Naive thymus-derived CD4-positive, alpha-beta T cell (primary cell): Measurements from ENCODE around the gene LRP6. TPM values are rescaled to one million over a fixed set of nuclear protein-coding genes. Genes with fewer than 3 reads are reported as not detected.
"Not testable (repeated sequence)": the region's sequence is repeated elsewhere in the genome, so short reads cannot be mapped to it uniquely, and the experiment has no call there.

Source experiments
- ATAC-seq: fragments of 150-1000 bp; cut with Tn5 transposase; 2 replicates; pipeline ENCODE4 v1.10.0; 2021; ENCODE audit warnings: mild to moderate bottlenecking, moderate library complexity
- CTCF ChIA-PET: fragments of 350-600 bp; sonication (Branson Sonifier 250); formaldehyde crosslinking; loops from one replicate; lab custom pipeline; 2021; ENCODE audit warnings: antibody characterized with exemption; lab: Charles Lee
- POLR2A ChIA-PET: fragments of 350-600 bp; sonication (Branson Sonifier 250); formaldehyde crosslinking; loops from one replicate; lab custom pipeline; 2021; ENCODE audit warnings: antibody characterized with exemption, inconsistent platforms; lab: Charles Lee
- DNase-seq, 9 donors: peaks; one replicate each; pipeline versions ENCODE4 v3.0.0 to v3.0.0-alpha.2; 2020 to 2022; ENCODE audit warnings: mixed read lengths in 1 of 9
- H3K27ac ChIP-seq: one replicate; pipeline ENCODE4 v1.7.0; 2013; ENCODE audit warnings: mild to moderate bottlenecking, low read depth, low read length, moderate library complexity
- H3K27me3 ChIP-seq, 2 donors: one replicate each; pipeline ENCODE4 v1.7.0; 2013; ENCODE audit warnings: low read length in 2 of 2, mild to moderate bottlenecking in 2 of 2, moderate library complexity in 2 of 2; ENCODE audit not compliant: control insufficient read depth in 2 of 2, insufficient read depth in 2 of 2
- H3K36me3 ChIP-seq, 3 experiments: 1 replicate in 2 of 3; 2 replicates in 1 of 3; pipeline ENCODE4 v1.7.0; 2013; ENCODE audit warnings: low read length in 3 of 3, mild to moderate bottlenecking in 3 of 3, moderate library complexity in 1 of 3; ENCODE audit not compliant: insufficient read depth in 3 of 3, control insufficient read depth in 2 of 3
- H3K4me1 ChIP-seq, 2 donors: one replicate each; pipeline ENCODE4 v1.7.0; 2013; ENCODE audit warnings: low read length in 2 of 2, mild to moderate bottlenecking in 2 of 2, moderate library complexity in 1 of 2; ENCODE audit not compliant: control insufficient read depth in 2 of 2, insufficient read depth in 2 of 2
- H3K4me3 ChIP-seq: 2 replicates; pipeline ENCODE4 v1.7.0; 2013; ENCODE audit warnings: mild to moderate bottlenecking, low read length
- H3K9me3 ChIP-seq, 3 experiments: 1 replicate in 2 of 3; 2 replicates in 1 of 3; pipeline ENCODE4 v1.7.0; 2013; ENCODE audit warnings: low read length in 3 of 3; ENCODE audit not compliant: control insufficient read depth in 2 of 3
- H3K27ac Mint-ChIP-seq, 9 donors: one replicate each; pipeline ENCODE4 v1.8.0; 2020 to 2022; ENCODE audit warnings: mixed read lengths in 9 of 9, mild to moderate bottlenecking in 8 of 9, moderate library complexity in 5 of 9, inconsistent platforms in 2 of 9
- H3K27me3 Mint-ChIP-seq, 5 donors: one replicate each; pipeline ENCODE4 v1.8.0; 2021 to 2022; ENCODE audit warnings: mixed read lengths in 5 of 5, mild to moderate bottlenecking in 1 of 5
- H3K36me3 Mint-ChIP-seq, 5 donors: one replicate each; pipeline ENCODE4 v1.8.0; 2020 to 2022; ENCODE audit warnings: mixed read lengths in 5 of 5, mild to moderate bottlenecking in 3 of 5, inconsistent platforms in 1 of 5
- H3K4me1 Mint-ChIP-seq, 7 donors: one replicate each; pipeline ENCODE4 v1.8.0; 2020 to 2022; ENCODE audit warnings: mixed read lengths in 7 of 7, mild to moderate bottlenecking in 3 of 7, inconsistent platforms in 1 of 7
- H3K4me3 Mint-ChIP-seq, 10 donors: one replicate each; pipeline ENCODE4 v1.8.0; 2020 to 2022; ENCODE audit warnings: mild to moderate bottlenecking in 10 of 10, mixed read lengths in 10 of 10, moderate library complexity in 6 of 10, inconsistent platforms in 2 of 10
- H3K9me3 Mint-ChIP-seq, 11 donors: one replicate each; pipeline ENCODE4 v1.8.0; 2020 to 2022; ENCODE audit warnings: mixed read lengths in 11 of 11, mild to moderate bottlenecking in 4 of 11, inconsistent platforms in 1 of 11, moderate library complexity in 1 of 11
- intact Hi-C, 2 donors: fragments of 100-400 bp; cut with micrococcal nuclease; formaldehyde crosslinking; loops; one replicate each; pipeline ENCODE4 v1.15.1; 2023
- polyA plus RNA-seq, 2 donors: library from polyadenylated mRNA; unstranded; fragments of 300-500 nt; fragmentation: Illumina TruSeq; gene quantifications; one replicate each; pipeline ENCODE4 v1.2.3, GENCODE V29; 2021
- total RNA-seq, 6 experiments: library from RNA in 5 of 6; stranded (reverse) in 5 of 6; gene quantifications; 1 replicate in 5 of 6; 2 replicates in 1 of 6; pipeline ENCODE4 v1.2.3 and lab custom pipeline; 2021 to 2026

LRP6 gene
- total and polyA plus RNA-seq, 7 experiments from 2014 or later, result 1.6 to 12.6 (median 5.2) TPM

DNA sequence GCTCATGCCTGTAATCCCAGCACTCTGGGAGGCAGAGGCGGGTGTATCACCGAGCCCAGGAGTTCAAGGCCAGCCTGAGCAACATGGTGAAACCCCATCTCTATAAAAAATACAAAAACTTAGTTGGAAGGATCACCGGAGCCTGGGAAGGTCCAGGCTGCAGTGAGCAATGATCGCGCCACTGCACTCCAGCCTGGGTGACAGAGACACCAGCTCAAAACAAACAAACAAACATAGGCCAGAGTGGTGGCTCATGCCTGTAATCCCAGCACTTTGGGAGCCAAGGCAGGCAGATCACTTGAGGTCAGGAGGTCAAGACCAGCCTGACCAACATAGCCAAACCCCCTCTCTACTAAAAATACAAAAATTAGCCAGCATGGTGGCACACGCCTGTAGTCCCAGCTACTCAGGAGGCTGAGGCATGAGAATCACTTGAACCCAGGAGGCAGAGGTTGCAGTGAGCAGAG is 10.5 kb downstream of the LRP6 start:
- not testable (repeated sequence) for H3K27me3 Mint-ChIP-seq, H3K27ac Mint-ChIP-seq

DNA sequence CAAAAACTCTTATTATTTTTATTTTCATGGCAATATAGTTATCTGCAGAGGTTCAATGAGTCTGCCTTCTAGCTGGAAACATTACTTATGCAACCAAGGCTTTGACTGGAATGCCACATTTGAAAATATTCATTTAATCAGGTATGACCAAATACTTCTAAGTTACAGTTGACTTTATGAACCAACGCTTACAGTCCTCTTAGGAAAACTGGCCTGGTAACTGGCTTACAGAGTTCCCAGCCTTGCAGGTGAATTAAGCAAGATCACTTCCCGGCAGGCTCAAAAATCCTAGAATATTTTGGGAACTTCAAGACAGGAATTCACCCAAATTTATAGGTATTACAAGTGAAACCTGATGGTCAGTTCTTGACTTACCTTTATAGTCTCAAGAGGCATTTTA is 12.3 kb downstream of the LRP6 start:
- Histone ChIP-seq H3K36me3 (no peaks in the 10 kb centered on the region), H3K4me1 (peaks cover 0 to 2% of the 10 kb centered on the region in 2 donors), H3K9me3 (no peaks in the 10 kb centered on the region), H3K27me3 (no peaks in the 10 kb centered on the region), H3K4me3 (no peak overlapping the region), H3K27ac (no peak overlapping the region)
- DNase-seq, result no peak
- Mint-ChIP-seq H3K4me3 (no peak overlapping the region), H3K36me3 (peaks cover 0 to 21% (median 8%) of the 10 kb centered on the region in 5 donors), H3K27me3 (peaks cover 0 to 3% (median 0%) of the 10 kb centered on the region in 5 donors), H3K9me3 (peaks cover 0 to 7% (median 0%) of the 10 kb centered on the region in 11 donors), H3K27ac (no peak overlapping the region), H3K4me1 (peaks cover 0 to 18% (median 13%) of the 10 kb centered on the region in 7 donors)
- CTCF ChIA-PET, result no interaction called here
- intact Hi-C loops, result no loop called here
- POLR2A ChIA-PET, result no interaction called here
- ATAC-seq, result no peak

More for the DNA sequence above, 10.5 kb downstream of the LRP6 start:
- Mint-ChIP-seq H3K36me3 (peaks cover 0 to 16% (median 7%) of the 10 kb centered on the region in 5 donors), H3K4me1 (peaks cover 0 to 15% (median 4%) of the 10 kb centered on the region in 7 donors)
- H3K27me3 ChIP-seq, intact Hi-C loops, H3K9me3 Mint-ChIP-seq, POLR2A ChIA-PET, DNase-seq, H3K27ac ChIP-seq, H3K4me1 ChIP-seq, H3K9me3 ChIP-seq, H3K36me3 ChIP-seq, CTCF ChIA-PET, ATAC-seq, H3K4me3 Mint-ChIP-seq, H3K4me3 ChIP-seq: not testable (repeated sequence)

DNA sequence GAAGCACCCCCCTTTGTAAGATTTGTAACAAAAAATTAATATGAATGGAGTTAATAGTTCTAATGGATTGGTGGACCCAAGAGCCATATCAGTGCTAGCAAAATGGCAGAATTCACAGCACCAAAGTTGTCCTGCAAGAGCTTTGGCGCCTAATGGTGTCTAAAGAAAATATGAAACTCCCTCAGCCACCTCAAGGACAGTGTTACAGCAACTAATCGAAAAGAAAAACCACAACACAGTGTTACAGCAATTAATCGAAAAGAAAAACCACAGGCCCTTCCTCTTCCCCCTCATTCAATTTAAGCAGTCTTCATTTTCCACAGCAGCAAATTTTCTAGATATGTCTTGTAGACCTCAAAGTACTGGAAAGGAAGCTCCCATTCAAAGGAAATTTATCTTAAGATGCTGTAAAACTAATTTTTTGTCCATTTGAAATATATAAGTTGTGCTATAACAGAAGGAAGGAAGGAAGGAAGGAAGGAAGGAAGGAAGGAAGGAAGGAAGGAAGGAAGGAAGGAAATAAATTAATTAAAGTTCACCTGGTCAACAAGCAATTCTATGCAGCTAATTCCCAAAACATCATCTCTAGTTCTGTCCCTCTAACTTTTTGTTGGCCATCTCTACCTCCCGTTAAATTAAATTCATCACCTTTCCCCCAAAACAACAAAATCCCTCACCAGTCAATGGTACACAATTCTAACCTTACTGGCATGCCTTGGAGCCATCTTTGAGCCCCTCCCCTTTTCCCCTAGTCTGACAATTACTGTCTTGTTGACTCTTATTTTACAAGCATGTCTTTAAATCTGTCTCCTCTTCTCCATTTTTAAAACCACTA is 17.4 kb downstream of the LRP6 start:
- Mint-ChIP-seq H3K4me3 (peak overlapping the region in 2 of 10 donors; percentile 12 to 17), H3K9me3 (peaks cover 0 to 7% (median 0%) of the 10 kb centered on the region in 11 donors), H3K4me1 (peaks cover 0 to 43% (median 28%) of the 10 kb centered on the region in 7 donors), H3K27ac (peak overlapping the region in 2 of 9 donors; percentile 7 to 12), H3K27me3 (peaks cover 0 to 2% (median 0%) of the 10 kb centered on the region in 5 donors), H3K36me3 (peaks cover 0 to 30% (median 11%) of the 10 kb centered on the region in 5 donors)
- POLR2A ChIA-PET, result interaction anchor here (0.6 kb wide), 1 partner anchor 61 kb away, joined by 3 read pairs; no protein-coding TSS in a partner anchor
- intact Hi-C loops, result no loop called here
- Histone ChIP-seq H3K9me3 (no peaks in the 10 kb centered on the region), H3K4me3 (no peak overlapping the region), H3K27ac (no peak overlapping the region), H3K36me3 (no peaks in the 10 kb centered on the region), H3K27me3 (no peaks in the 10 kb centered on the region), H3K4me1 (peaks cover 0 to 6% of the 10 kb centered on the region in 2 donors)
- DNase-seq (no peak), ATAC-seq (no peak)
- CTCF ChIA-PET, result interaction anchor here (0.6 kb wide), 1 partner anchor 168 kb away, joined by 4 read pairs; no protein-coding TSS in a partner anchor

DNA sequence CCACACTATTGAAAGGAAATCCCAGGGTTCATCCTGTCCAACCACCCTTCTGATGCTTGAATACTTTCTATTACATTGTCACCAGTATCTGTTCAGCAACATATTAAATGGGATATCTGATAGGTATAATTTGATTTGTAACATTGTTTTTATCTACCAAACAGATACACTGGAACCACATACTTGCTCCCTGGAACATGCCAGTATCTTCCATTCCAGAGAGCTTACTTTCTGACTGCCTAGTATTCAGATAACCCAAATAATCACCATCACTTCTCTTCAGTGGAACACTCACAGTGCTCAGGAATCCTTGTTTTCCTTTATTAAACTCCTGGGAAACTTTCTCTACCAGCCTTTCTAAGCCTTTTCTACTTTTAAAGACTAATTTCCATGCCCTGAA is 19.3 kb downstream of the LRP6 start:
- H3K9me3 Mint-ChIP-seq, result peaks cover 0 to 7% (median 0%) of the 10 kb centered on the region in 11 donors
- H3K36me3 Mint-ChIP-seq, result peaks cover 0 to 40% (median 18%) of the 10 kb centered on the region in 5 donors
- Histone ChIP-seq H3K27ac (no peak overlapping the region), H3K36me3 (no peaks in the 10 kb centered on the region), H3K27me3 (no peaks in the 10 kb centered on the region), H3K4me1 (peaks cover 0 to 6% of the 10 kb centered on the region in 2 donors), H3K9me3 (no peaks in the 10 kb centered on the region), H3K4me3 (no peak overlapping the region)
- H3K4me1 Mint-ChIP-seq, result peaks cover 0 to 52% (median 33%) of the 10 kb centered on the region in 7 donors
- ChIA-PET CTCF (no interaction called here), POLR2A (no interaction called here)
- peaks cover 0 to 1% (median 0%) of the 10 kb centered on the region in 5 donors for H3K27me3 Mint-ChIP-seq
- H3K27ac Mint-ChIP-seq, result peak overlapping the region in 3 of 9 donors; percentile 4 to 63 (median 47)
- intact Hi-C loops, result no loop called here
- ATAC-seq, result no peak
- H3K4me3 Mint-ChIP-seq, result no peak overlapping the region
- DNase-seq, result no peak

DNA sequence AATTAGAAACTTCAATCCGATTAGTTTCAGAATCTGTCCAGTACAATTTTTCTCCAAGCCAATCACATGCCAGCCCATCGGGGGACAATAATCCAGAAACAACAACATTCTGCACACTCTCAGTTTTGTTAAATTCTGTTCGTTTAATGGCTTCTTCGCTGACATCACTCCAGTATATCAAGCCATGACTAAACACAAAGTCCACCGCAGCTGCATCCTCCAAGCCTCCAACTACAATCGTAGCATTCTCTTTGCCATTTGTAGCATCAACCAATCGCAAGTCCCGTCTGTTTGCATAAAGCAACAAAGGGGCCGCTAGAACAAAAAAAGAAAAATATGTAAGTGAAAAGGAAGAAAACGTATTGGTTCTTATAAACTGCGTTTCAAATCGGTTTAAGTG is 22.5 kb downstream of the LRP6 start:
- H3K4me3 ChIP-seq, result no peak overlapping the region
- no peaks in the 10 kb centered on the region for H3K27me3 ChIP-seq
- H3K4me3 Mint-ChIP-seq, result peak overlapping the region in 1 of 10 donors; percentile 9
- H3K9me3 ChIP-seq, result no peaks in the 10 kb centered on the region
- peaks cover 0 to 31% (median 18%) of the 10 kb centered on the region in 5 donors for H3K36me3 Mint-ChIP-seq
- H3K27ac Mint-ChIP-seq, result no peak overlapping the region
- peaks cover 0 to 1% of the 10 kb centered on the region in 2 donors for H3K4me1 ChIP-seq
- peaks cover 0 to 9% (median 0%) of the 10 kb centered on the region in 5 donors for H3K27me3 Mint-ChIP-seq
- ChIA-PET POLR2A (no interaction called here), CTCF (interaction anchor here (0.6 kb wide), 1 partner anchor 17 kb away, joined by 3 read pairs; no protein-coding TSS in a partner anchor)
- H3K4me1 Mint-ChIP-seq, result peaks cover 0 to 67% (median 47%) of the 10 kb centered on the region in 7 donors
- no peak for ATAC-seq
- intact Hi-C loops, result no loop called here
- H3K36me3 ChIP-seq, result no peaks in the 10 kb centered on the region
- no peak for DNase-seq
- peaks cover 0 to 4% (median 0%) of the 10 kb centered on the region in 11 donors for H3K9me3 Mint-ChIP-seq
- no peak overlapping the region for H3K27ac ChIP-seq

DNA sequence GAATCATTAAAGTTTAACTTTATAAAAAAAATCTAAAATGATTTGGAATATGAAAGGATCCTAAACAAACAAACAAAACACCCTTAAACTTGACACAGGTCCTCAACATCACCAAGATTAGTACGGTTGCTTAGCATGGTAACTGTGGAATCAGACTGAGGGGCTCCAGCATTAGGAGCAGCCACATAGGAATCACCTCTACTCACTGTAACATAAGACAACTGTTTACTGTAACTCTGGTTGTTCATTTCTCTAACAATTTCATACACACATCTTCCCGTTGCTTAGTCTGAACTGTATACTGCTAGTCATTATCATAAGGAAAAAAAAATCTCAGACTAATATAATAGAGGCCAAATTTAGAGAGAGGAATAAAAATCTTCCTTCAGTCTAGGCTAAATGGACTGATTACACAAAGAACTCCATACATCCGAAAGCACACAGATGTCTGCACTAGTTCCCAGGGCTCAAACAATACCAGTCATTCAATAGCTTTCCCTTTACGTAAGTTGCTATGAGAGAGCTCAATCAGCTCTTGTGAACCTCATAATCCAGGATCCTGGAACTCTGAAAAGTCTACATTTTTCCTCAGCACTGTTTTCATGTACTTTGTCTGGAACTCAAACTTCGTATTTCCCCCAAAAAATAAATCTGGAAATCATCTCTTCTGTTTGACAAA is 26.0 kb downstream of the LRP6 start:
- ATAC-seq (no peak), DNase-seq (no peak)
- Histone ChIP-seq H3K27me3 (no peaks in the 10 kb centered on the region), H3K9me3 (no peaks in the 10 kb centered on the region), H3K36me3 (no peaks in the 10 kb centered on the region), H3K27ac (no peak overlapping the region), H3K4me3 (no peak overlapping the region), H3K4me1 (no peaks in the 10 kb centered on the region)
- Mint-ChIP-seq H3K4me1 (peaks cover 0 to 67% (median 39%) of the 10 kb centered on the region in 7 donors), H3K27me3 (peaks cover 0 to 12% (median 0%) of the 10 kb centered on the region in 5 donors), H3K36me3 (peaks cover 0 to 24% (median 16%) of the 10 kb centered on the region in 5 donors), H3K9me3 (peaks cover 0 to 2% (median 0%) of the 10 kb centered on the region in 11 donors), H3K27ac (no peak overlapping the region), H3K4me3 (no peak overlapping the region)
- intact Hi-C loops, result no loop called here
- CTCF ChIA-PET, result no interaction called here
- POLR2A ChIA-PET, result interaction anchor here (0.7 kb wide), 1 partner anchor 1104 kb away, joined by 3 read pairs; no protein-coding TSS in a partner anchor
